ENCODE measurements around the gene PRSS56.
"Not testable (repeated sequence)": the region's sequence is repeated elsewhere in the genome, so short reads cannot be mapped to it uniquely, and the experiment has no call there.

The PRSS56 gene

DNA sequence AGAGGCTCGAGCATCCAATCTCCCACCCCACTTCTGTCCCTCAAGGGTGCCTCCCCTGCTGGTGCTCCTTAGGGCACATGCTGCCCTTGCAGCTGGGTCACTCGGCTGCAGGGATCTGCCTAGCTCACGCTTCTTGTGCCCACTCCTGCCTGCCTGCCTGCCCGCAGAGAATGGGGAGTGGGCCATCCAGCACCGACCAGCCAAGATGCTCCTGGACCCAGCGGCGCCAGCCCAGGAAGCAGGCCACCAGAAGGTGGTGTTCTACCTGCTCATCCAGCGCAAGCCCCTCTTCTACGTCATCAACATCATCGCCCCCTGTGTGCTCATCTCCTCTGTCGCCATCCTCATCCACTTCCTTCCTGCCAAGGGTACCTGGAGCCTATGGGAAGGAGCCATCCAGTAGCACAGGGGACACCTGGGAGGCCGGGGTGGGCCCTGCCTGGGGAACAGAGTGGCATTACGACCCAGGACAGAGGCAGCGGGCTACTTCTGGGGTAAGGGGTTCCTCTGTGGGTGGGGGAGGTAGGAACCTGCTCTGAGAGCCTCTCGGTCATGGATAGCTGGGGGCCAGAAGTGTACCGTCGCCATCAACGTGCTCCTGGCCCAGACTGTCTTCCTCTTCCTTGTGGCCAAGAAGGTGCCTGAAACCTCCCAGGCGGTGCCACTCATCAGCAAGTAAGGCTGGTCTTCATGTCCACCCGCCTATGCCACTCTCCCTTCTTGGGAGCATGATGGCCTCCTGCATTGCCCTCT lies 22.7 kb downstream of the PRSS56 start:
- DNase-seq: no peak

DNA sequence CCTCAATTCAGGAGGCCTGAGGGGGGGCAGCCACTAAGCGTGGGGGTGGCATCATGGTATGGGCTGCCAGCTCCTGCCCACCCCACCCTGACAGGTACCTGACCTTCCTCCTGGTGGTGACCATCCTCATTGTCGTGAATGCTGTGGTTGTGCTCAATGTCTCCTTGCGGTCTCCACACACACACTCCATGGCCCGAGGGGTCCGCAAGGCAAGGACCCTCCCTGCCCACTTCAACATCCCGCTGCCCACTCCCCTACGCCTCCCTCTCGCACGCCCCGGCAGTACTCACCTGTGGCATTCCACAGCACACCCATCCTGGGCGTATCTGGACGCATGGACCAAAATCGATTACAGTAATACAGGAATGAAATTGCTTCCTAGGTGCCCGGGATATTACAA lies 23.3 kb downstream of the PRSS56 start:
- DNase-seq: no peak

GRCh38 chr2:232543928-232544631 lies 23.9 kb downstream of the PRSS56 start:
- no peak for DNase-seq

DNA sequence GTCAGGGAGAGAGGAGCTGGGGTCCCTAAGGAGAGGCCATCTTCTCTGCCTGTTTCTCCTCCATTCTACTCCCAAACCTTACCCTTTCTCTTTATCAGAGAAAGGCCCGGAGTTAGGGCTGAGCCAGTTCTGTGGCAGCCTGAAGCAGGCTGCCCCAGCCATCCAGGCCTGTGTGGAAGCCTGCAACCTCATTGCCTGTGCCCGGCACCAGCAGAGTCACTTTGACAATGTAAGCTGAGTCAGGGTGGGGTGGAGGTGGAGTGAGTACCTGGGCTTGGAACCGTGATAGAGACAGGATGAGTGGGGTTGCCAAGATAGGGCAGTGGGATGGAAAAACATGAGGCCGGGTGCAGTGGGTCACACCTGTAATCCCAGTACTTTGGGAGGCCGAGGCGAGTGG lies 24.5 kb downstream of the PRSS56 start:
- DNase-seq: no peak

- no peak for DNase-seq
These were observed 25.6 kb downstream of the PRSS56 start for GRCh38 chr2:232545511-232546375.

DNA sequence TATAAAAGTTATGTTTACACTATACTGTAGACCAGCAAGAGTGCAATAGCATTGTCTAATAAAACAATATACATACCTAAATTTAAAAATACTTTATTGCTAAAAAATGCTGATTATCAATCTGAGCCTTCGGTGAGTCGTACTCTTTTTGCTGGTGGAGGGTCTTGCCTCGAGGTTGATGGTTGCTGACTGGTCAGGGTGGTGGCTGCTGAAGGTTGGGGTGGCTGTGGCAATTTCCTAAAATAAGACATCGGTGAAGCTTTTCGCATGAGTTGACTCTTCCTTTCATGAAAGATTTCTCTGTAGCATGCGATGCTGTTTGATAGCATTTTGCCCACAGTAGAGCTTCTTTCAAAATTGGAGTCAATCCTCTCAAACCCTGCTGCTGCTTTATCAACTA lies 27.8 kb downstream of the PRSS56 start:
- DNase-seq: no peak

- peak; percentile 52 for DNase-seq
These were observed 29.6 kb downstream of the PRSS56 start for GRCh38 chr2:232549655-232550353.

- peak; percentile 65 for DNase-seq
These were observed 30.4 kb downstream of the PRSS56 start, which contains the start of the genes EIF4E2 and TIGD1 for GRCh38 chr2:232550354-232551249. Gene EIF4E2 (plus strand): TSS chr2:232550689. CDS start chr2:232550725, 36 bp downstream. Gene TIGD1 (minus strand): TSS chr2:232550557. CDS start chr2:232549882, 675 bp downstream.

GRCh38 chr2:232551250-232551638 lies 31.1 kb downstream of the PRSS56 start:
- no peak for DNase-seq

DNA sequence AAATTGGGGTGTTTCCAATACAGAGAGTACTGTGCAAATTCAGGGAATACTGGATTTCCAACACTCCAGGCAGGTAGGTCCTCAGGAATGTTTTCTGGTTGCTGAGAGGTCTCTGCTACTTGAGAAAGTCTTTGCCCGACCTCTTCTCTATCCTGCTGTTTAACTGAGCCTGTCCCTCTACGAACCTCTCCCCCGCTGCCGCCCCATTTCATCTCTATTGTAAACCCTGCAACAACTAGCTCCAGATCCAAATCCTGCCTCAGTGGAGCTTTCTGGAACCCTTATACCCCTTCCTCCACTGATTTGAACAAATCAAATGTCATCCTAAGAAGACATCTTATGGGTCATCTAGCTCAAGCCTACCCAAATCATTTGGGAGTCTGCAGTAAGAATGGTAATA lies 31.6 kb downstream of the PRSS56 start:
- no peak for DNase-seq

DNA sequence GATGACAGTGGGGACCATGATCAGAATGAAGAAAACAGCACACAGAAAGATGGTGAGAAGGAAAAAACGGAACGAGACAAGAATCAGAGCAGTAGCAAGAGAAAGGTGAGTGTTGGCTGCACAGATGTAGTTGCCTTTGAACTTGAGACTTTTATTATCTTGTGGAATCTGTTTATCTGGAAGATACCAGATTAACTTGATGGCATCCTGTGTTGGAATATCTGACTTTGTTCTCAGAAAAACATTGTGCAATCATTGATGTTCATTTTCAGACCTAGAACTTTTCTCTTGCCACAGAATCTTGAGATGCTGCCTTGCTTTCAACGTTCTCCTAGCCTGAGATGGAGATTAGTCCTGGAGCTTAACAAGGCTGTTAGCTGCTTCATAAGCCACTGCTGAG lies 36.2 kb downstream of the PRSS56 start:
- no peak for DNase-seq

GRCh38 chr2:232562515-232563151 lies 42.4 kb downstream of the PRSS56 start:
- no peak for DNase-seq

- DNase-seq: no peak
These were observed 43.4 kb downstream of the PRSS56 start for GRCh38 chr2:232563580-232563979.

- no peak for DNase-seq
These were observed 47.5 kb downstream of the PRSS56 start for GRCh38 chr2:232567721-232568120.

- no peak for DNase-seq
These were observed 48.0 kb downstream of the PRSS56 start for GRCh38 chr2:232568161-232568560.

DNA sequence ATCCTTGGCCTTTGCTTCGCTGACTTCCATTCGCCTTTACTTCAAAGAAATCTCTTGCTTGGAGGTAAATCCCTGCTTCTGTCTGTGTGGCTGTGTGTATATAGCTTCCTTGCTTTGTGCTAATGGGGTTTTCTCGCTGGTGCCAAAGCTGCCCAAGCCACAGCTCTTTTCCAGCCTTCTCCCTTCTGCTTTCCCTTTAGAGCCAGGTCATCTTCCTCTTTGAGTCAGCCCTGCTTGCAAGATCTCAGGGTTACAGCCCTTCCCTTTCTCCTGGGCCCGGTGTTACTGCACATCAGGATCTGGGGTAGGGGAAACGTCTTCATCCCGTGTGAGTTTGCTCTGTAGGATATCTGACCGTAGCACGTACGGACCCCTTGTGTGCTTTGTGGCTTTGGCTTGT lies 49.4 kb downstream of the PRSS56 start:
- DNase-seq: no peak

- not testable (repeated sequence) for DNase-seq
These were observed 50.3 kb downstream of the PRSS56 start for GRCh38 chr2:232570481-232570880.

- no peak for DNase-seq
These were observed 50.9 kb downstream of the PRSS56 start for GRCh38 chr2:232571026-232571474.

- no peak for DNase-seq
These were observed 52.9 kb downstream of the PRSS56 start for GRCh38 chr2:232573042-232573441.

GRCh38 chr2:232573771-232574435 lies 53.7 kb downstream of the PRSS56 start:
- no peak for DNase-seq
